ENCODE measurements around the gene NCAPH2. TPM values are rescaled to one million over a fixed set of nuclear protein-coding genes. Genes with fewer than 3 reads are reported as not detected.

Gene NCAPH2
- total and polyA plus RNA-seq, 2 of the 13 experiments (the other 11 are each of a cell fraction or from before 2014, with no cell fraction given): 28.1 to 64.4 TPM

DNA sequence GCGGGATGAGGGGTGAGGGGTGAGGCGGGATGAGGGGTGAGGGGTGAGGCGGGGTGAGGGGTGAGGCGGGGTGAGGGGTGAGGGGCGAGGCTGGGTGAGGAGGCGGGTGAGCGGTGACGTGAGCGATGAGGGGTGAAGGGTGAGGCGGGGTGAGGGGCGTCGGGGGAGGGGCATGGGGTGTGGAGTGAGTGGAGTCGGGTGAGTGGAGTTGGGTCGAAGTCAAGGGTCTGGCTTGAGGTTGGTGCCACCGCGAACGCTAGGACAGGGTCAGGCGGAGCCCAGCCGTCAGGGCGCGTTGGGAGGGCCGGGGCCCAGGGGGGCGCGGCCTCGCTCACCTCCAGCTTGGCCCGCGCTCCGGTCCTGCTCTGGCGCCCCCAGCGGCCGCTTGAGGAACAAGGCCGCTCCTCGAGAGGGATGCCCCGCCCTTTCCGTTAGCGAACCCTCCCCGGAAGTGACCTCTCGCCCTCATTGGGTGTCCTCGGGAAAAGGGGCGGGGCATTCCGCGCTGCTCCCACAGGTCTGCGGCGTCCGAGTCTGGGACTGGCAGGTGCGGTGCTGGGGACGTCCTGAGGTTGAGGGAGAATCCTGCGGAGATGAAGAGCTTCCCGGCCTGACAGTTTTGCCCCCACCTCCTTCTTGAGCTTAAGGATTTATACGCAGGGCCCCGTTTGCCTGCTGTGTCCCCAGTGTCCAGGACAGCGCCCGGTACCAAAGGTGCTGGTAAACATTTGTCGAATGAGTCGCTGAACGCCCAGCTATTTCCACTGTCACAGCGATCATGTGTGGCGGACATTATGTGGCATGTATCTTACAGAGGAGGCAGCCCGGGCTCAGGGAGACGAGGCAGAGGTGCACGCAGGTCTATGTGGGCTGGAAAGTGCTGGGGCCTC, 54.7 kb downstream of the NCAPH2 start, which contains the start of gene SYCE3 (continued):
- TF ChIP-seq YEATS2 (CRISPR knock-in tag; IDR thresholded peaks at IDR 0.05; ENCODE audit: borderline replicate concordance): peak; percentile 70; the same call in 1 of the 2 replicates
- TF ChIP-seq SOX13 (IDR thresholded peaks at IDR 0.05): no peak
- TF ChIP-seq SOX13 (CRISPR knock-in tag; conservative IDR thresholded peaks at IDR 0.05 in 1 of 2, IDR thresholded peaks at IDR 0.05 in 1 of 2): 0 out of 4 replicates have a peak, but pooled peaks of 1 of the 2 experiments have one; percentile 20
- peak; percentile 93 for TF ChIP-seq ETV5 (CRISPR knock-in tag; IDR thresholded peaks at IDR 0.05; ENCODE audit: borderline replicate concordance)
- TF ChIP-seq ZBTB10 (CRISPR knock-in tag; IDR thresholded peaks at IDR 0.05; ENCODE audit: borderline replicate concordance): no peak
- peak; percentile 21; the same call in 1 of the 2 replicates for TF ChIP-seq FOXA3 (CRISPR knock-in tag; IDR thresholded peaks at IDR 0.05)
- peak; percentile 31 to 86; a peak in 2 of 4 replicates for TF ChIP-seq POLR2A (IDR thresholded peaks at IDR 0.05; ENCODE audit: insufficient read depth in 1 of 2, low read depth in 2 of 2, low read length in 2 of 2)
- no peak for TF ChIP-seq ZNF841 (CRISPR knock-in tag; IDR thresholded peaks at IDR 0.05; ENCODE audit: borderline replicate concordance)

All from HepG2 (cell line).